Measurements from ENCODE around the gene CKAP2L.
A peak's percentile ranks its signal among the peaks of the same experiment; 100 is the strongest.

The CKAP2L gene, protein sequence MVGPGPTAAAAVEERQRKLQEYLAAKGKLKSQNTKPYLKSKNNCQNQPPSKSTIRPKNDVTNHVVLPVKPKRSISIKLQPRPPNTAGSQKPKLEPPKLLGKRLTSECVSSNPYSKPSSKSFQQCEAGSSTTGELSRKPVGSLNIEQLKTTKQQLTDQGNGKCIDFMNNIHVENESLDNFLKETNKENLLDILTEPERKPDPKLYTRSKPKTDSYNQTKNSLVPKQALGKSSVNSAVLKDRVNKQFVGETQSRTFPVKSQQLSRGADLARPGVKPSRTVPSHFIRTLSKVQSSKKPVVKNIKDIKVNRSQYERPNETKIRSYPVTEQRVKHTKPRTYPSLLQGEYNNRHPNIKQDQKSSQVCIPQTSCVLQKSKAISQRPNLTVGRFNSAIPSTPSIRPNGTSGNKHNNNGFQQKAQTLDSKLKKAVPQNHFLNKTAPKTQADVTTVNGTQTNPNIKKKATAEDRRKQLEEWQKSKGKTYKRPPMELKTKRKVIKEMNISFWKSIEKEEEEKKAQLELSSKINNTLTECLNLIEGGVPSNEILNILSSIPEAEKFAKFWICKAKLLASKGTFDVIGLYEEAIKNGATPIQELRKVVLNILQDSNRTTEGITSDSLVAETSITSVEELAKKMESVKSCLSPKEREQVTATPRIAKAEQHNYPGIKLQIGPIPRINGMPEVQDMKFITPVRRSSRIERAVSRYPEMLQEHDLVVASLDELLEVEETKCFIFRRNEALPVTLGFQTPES

GRCh38 chr2:112764071-112765044 lies at the start of gene CKAP2L:
TSS of gene CKAP2L (minus strand) at chr2:112764609. CDS start at chr2:112764598, 11 bp downstream.
- peak; percentile 96 to 97 for DNase-seq (ENCODE audit: low read depth in 1 of 2, low spot score in 1 of 2)
- TF ChIP-seq JUND (IDR thresholded peaks at IDR 0.05; ENCODE audit: low read depth): no peak
- in situ Hi-C loops (cut with HindIII; ENCODE audit: low pct_unique_long_range_greater_than_20kb, low sequenced_read_pairs): no loop called here

- TF ChIP-seq JUND (IDR thresholded peaks at IDR 0.05; ENCODE audit: low read depth): no peak
- in situ Hi-C loops (cut with HindIII; ENCODE audit: low pct_unique_long_range_greater_than_20kb, low sequenced_read_pairs): no loop called here
- no peak for DNase-seq (ENCODE audit: low read depth in 1 of 2, low spot score in 1 of 2)
Observed at GRCh38 chr2:112813280-112813966, 49.0 kb upstream of the CKAP2L start.

DNA sequence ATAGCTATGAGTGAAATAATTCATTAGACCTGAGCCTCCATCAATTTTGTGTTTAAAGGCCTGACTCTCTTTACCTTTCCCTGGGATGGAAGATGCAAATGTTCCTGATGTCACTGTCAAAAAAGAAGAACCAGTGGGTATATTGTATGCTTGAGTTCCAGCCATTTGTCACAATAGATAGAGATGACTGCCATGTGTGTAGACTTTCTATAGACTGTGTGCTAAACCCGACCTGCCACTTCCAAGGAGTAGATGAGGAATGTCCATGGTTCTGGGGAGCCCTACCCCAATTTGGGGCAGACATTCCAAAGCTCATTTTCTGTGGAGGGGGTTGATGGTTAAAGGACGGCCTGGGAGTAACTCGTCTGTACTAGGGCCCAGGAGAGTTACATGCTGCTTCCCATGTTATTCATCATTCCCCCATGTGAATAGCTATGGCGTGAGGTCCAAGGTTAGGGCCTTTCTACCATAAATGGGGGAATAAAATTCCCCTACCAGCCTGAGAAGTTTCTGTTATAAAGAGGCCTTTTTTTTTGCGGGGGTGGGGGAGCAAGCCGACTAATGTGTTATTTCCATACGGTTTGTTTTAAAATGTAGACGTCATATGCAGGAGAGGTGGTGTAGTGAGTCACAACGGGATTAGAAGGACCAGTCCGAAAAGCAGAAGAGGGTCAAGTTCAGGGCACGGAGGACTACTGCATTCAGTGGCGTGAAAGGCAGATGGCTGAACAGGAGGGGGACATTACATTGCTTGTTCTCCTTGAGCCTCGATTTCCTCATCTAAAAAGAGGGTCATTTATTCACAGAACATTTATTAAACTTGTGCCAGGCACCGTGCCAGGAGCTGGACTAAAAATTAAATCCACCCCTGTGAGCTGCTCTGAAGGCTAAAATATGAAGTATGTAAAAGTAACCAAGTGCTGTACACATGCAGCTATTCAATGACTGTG lies 48.2 kb upstream of the CKAP2L start:
- TF ChIP-seq JUND (IDR thresholded peaks at IDR 0.05; ENCODE audit: low read depth): no peak
- in situ Hi-C loops (cut with HindIII; ENCODE audit: low pct_unique_long_range_greater_than_20kb, low sequenced_read_pairs): no loop called here
- no peak for DNase-seq (ENCODE audit: low read depth in 1 of 2, low spot score in 1 of 2)

- in situ Hi-C loops (cut with HindIII; ENCODE audit: low pct_unique_long_range_greater_than_20kb, low sequenced_read_pairs): no loop called here
- no peak for DNase-seq (ENCODE audit: low read depth in 1 of 2, low spot score in 1 of 2)
- no peak for TF ChIP-seq JUND (IDR thresholded peaks at IDR 0.05; ENCODE audit: low read depth)
Observed at GRCh38 chr2:112811841-112812306, 47.5 kb upstream of the CKAP2L start.

DNA sequence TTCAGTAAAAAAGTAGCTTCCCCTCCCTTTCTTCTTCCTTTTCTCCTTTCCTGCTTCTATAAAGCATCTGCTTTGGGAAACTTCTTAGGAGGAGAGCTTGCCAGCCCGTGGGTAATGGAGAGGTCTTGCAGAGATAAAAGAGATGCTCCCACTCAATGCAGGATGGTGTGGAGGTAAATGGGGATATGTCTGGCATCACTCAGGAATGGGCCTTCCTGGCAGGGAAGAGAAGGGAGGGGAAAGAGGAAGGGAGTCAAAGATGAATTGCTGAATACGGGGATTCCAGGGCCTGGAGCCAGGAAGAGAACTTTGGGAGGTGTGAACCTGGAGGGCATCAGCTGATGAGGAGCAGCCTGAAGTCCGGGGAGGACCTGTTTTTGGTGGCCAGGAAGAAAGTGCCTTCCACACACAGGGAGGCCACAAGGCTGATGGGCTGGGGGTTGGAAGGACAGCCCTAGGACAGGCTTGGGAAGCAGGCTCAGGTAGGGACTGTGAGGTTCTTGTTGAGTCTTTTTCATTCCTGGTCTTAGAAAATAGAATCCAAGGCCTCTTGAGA lies 46.9 kb upstream of the CKAP2L start:
- TF ChIP-seq JUND (IDR thresholded peaks at IDR 0.05; ENCODE audit: low read depth): no peak
- no peak for DNase-seq (ENCODE audit: low read depth in 1 of 2, low spot score in 1 of 2)
- in situ Hi-C loops (cut with HindIII; ENCODE audit: low pct_unique_long_range_greater_than_20kb, low sequenced_read_pairs): no loop called here

DNA sequence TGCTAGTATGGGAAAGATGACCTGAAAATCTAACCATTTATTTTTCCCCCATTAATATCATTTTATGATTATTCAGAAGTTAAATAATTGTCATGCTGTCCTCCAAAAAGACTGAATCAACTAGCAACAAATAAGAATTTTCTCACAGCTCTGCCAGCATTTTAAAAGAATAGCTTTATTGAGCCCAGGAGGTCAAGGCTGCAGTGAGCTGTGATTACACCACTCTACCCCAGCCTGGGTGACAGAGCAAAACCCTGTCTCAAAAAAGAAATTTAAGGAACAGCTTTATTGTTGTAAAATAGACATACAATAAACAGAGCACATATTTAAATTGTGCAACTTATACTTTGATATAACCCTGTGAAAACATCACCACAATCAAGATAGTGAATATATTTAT lies 44.7 kb upstream of the CKAP2L start:
- TF ChIP-seq JUND (IDR thresholded peaks at IDR 0.05; ENCODE audit: low read depth): no peak
- in situ Hi-C loops (cut with HindIII; ENCODE audit: low pct_unique_long_range_greater_than_20kb, low sequenced_read_pairs): no loop called here

GRCh38 chr2:112807233-112807807 lies 42.9 kb upstream of the CKAP2L start:
- no peak for DNase-seq (ENCODE audit: low read depth in 1 of 2, low spot score in 1 of 2)
- TF ChIP-seq JUND (IDR thresholded peaks at IDR 0.05; ENCODE audit: low read depth): no peak
- in situ Hi-C loops (cut with HindIII; ENCODE audit: low pct_unique_long_range_greater_than_20kb, low sequenced_read_pairs): no loop called here

More for the DNA sequence above, 44.7 kb upstream of the CKAP2L start:
- no peak for DNase-seq (ENCODE audit: low read depth in 1 of 2, low spot score in 1 of 2)

DNA sequence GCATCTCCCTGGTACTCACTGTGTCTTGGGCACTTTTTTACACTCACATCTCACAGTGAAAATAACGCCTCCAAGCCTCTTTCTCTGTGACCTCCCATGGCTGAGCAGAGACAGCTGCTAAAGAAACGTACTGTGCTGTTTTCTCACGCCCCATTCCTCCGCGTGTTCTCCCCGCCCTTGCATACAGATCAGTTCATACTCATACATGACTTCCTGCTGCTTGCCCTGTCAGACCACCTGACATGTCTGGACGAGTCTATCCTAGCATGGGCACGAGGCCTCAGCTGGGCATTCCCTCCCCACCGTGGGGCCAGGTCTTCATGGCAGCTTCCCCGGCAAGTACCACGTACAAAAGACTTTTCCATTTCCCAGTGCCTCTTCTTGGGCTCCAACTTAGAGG lies 41.1 kb upstream of the CKAP2L start:
- no peak for DNase-seq (ENCODE audit: low read depth in 1 of 2, low spot score in 1 of 2)
- TF ChIP-seq JUND (IDR thresholded peaks at IDR 0.05; ENCODE audit: low read depth): no peak
- in situ Hi-C loops (cut with HindIII; ENCODE audit: low pct_unique_long_range_greater_than_20kb, low sequenced_read_pairs): no loop called here

DNA sequence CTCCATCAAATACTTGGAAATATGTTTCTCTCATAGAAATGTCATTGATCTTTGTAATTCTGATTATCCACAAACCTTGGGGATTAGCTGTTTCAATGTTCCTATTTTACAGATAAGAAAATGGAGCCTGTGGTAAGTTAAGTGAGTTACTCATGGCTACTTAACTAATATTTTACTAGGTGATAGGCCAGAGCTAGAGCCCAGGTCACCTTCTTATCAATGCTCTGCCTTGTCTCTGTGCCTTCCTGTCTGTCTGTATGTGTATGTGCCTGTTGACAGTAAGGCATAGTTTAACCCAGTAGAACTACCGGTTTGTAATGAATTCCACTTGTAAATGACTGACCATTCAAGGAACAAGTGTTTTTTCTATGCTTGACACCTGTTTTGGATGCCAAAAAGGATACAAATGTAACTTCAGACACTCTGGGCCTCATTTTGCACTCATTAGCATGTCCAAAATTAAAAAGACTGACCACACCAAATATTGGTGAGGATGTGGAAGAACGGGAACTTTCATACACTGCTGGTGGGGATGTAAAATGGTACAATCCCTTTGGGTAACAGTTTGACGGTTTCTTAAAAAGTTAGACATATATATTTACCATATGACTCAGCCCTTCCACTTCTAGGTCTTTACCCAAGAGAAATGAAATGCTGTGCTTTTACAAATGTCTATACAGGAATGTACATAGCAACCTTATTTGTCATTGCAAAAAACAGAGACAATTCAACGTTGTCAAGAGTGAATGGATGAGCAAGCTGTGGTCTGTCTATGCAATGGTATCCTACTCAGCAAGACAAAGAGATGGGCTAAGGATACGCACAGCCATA lies 39.5 kb upstream of the CKAP2L start:
- in situ Hi-C loops (cut with HindIII; ENCODE audit: low pct_unique_long_range_greater_than_20kb, low sequenced_read_pairs): no loop called here
- no peak for TF ChIP-seq JUND (IDR thresholded peaks at IDR 0.05; ENCODE audit: low read depth)
- DNase-seq (ENCODE audit: low read depth in 1 of 2, low spot score in 1 of 2): no peak

Measured in T47D (cell line).